HCT116 (cell line): ENCODE results near the gene LUM. TPM values are rescaled to one million over a fixed set of nuclear protein-coding genes. Genes with fewer than 3 reads are reported as not detected.

ENCODE experiments used
- ATAC-seq: fragments of 200-7000 bp; cut with Tn5 transposase; 2 replicates; pipeline ENCODE4 v1.9.1; 2020; ENCODE audit warnings: mild to moderate bottlenecking, moderate library complexity
- BruUV-seq: library from RNA; stranded (reverse); fragments of 400-500 nt; replicated peaks from 2 replicates; lab custom pipeline; 2021; lab: Mats Ljungman, UMichigan
- CTCF ChIA-PET: fragments of 300-600 bp; sonication (Branson Sonifier 250); formaldehyde crosslinking; loops from one replicate; lab custom pipeline; 2021; ENCODE audit warnings: antibody characterized with exemption; lab: Charles Lee
- POLR2A ChIA-PET: fragments of 300-600, 350-600 bp; sonication (Branson Sonifier 250); formaldehyde crosslinking; loops from one replicate; lab custom pipeline; 2021; ENCODE audit warnings: antibody characterized with exemption; lab: Charles Lee
- RAD21 ChIA-PET, 2 experiments: fragments of 300-600 bp; sonication (Branson Sonifier 250); formaldehyde crosslinking; loops; one replicate each; lab custom pipeline; 2023; ENCODE audit warnings: low total read pairs in 2 of 2; ENCODE audit not compliant: uncharacterized antibody in 2 of 2, unreplicated experiment in 2 of 2, low non-redundant PET in 1 of 2; lab: Charles Lee
- DNase-seq: peaks from one replicate; pipeline ENCODE4 v3.0.0-alpha.2; 2010; ENCODE audit warnings: low read depth, low spot score
- H2AFZ ChIP-seq: fragments of 200-600 bp; shearing (Covaris generic), sonication (generic); 2 replicates; pipeline ENCODE4 v1.6.1; 2017; ENCODE audit warnings: low read depth, mixed run types, mixed read lengths, antibody characterized with exemption, low read length; ENCODE audit not compliant: poor library complexity, severe bottlenecking
- H3K27ac ChIP-seq: 2 replicates; pipeline ENCODE4 v1.5.1; 2012; ENCODE audit warnings: low read depth, low read length
- H3K27me3 ChIP-seq: fragments of 200-600 bp; sonication (generic); 2 replicates; pipeline ENCODE4 v1.6.1; 2016; ENCODE audit warnings: mixed run types, low read length, mixed read lengths; ENCODE audit not compliant: insufficient read depth
- H3K36me3 ChIP-seq, 2 experiments: fragments of 200-500 bp in 1 of 2; fragments of 200-600 bp in 1 of 2; sonication (Bioruptor generic) in 1 of 2; sonication (generic) in 1 of 2; 2 replicates each; pipeline versions ENCODE4 v1.5.1 to v1.6.1; 2014 to 2016; ENCODE audit warnings: low read length in 2 of 2, inconsistent platforms in 1 of 2, mixed read lengths in 1 of 2, mixed run types in 1 of 2; ENCODE audit not compliant: insufficient read depth in 2 of 2, control insufficient read depth in 1 of 2
- H3K4me1 ChIP-seq, 2 experiments: fragments of 200-600 bp in 1 of 2; sonication (generic) in 1 of 2; 2 replicates each; pipeline versions ENCODE4 v1.5.1 to v1.6.1; 2012 to 2017; ENCODE audit warnings: low read length in 2 of 2, inconsistent platforms in 1 of 2, mild to moderate bottlenecking in 1 of 2, mixed read lengths in 1 of 2, mixed run types in 1 of 2, moderate library complexity in 1 of 2; ENCODE audit not compliant: insufficient read depth in 2 of 2, control insufficient read depth in 1 of 2
- H3K4me2 ChIP-seq: fragments of 200-600 bp; sonication (generic); 2 replicates; pipeline ENCODE4 v1.6.1; 2017; ENCODE audit warnings: mixed run types, low read length, mixed read lengths
- H3K4me3 ChIP-seq, 2 experiments: fragments of 200-600 bp in 1 of 2; sonication (generic) in 1 of 2; replicated peaks in 1 of 2; 2 replicates each; pipeline ENCODE4 v1.5.1; 2011 to 2016; ENCODE audit warnings: low read length in 2 of 2, control low read depth in 1 of 2, low read depth in 1 of 2, mild to moderate bottlenecking in 1 of 2, mixed read lengths in 1 of 2, mixed run types in 1 of 2
- H3K79me2 ChIP-seq: fragments of 200-600 bp; sonication (generic); 2 replicates; pipeline ENCODE4 v1.6.1; 2017; ENCODE audit warnings: mild to moderate bottlenecking, mixed run types, low read length, moderate library complexity, mixed read lengths; ENCODE audit not compliant: insufficient read depth
- H3K9ac ChIP-seq: fragments of 200-600 bp; sonication (generic); 2 replicates; pipeline ENCODE4 v1.6.1; 2016; ENCODE audit warnings: low read length, mixed read lengths
- H3K9me2 ChIP-seq: fragments of 200-600 bp; sonication (generic), shearing (Covaris generic); 2 replicates; pipeline ENCODE4 v1.6.1; 2017; ENCODE audit warnings: mixed run types, mild to moderate bottlenecking, moderate library complexity; ENCODE audit not compliant: insufficient read depth
- H3K9me3 ChIP-seq, 2 experiments: fragments of 200-500 bp in 1 of 2; fragments of 200-600 bp in 1 of 2; sonication (Bioruptor generic) in 1 of 2; sonication (generic) in 1 of 2; 2 replicates each; pipeline ENCODE4 v1.6.1; 2014 to 2017; ENCODE audit warnings: low read length in 2 of 2, mixed read lengths in 2 of 2, inconsistent platforms in 1 of 2, low read depth in 1 of 2, mild to moderate bottlenecking in 1 of 2, mixed run types in 1 of 2, moderate library complexity in 1 of 2; ENCODE audit not compliant: control insufficient read depth in 1 of 2, insufficient read depth in 1 of 2
- H4K20me1 ChIP-seq: fragments of 200-600 bp; sonication (generic), shearing (Covaris generic); 2 replicates; pipeline ENCODE4 v1.6.1; 2017; ENCODE audit warnings: mixed run types, mild to moderate bottlenecking, moderate library complexity; ENCODE audit not compliant: insufficient read depth
- ELF1 ChIP-seq: IDR thresholded peaks from 2 replicates; pipeline ENCODE4 v1.6.1; 2012; ENCODE audit warnings: low read depth, borderline replicate concordance
- EZH2 ChIP-seq: fragments of 200-600 bp; sonication (generic); IDR thresholded peaks from 2 replicates; pipeline ENCODE4 v1.6.1; 2017; ENCODE audit warnings: antibody characterized with exemption, mixed run types
- POLR2A ChIP-seq: IDR thresholded peaks from 2 replicates; pipeline ENCODE4 v1.7.0; 2011; ENCODE audit warnings: borderline replicate concordance; ENCODE audit not compliant: insufficient read depth, insufficient read length; ENCODE audit errors: extremely low read depth
- RAD21 ChIP-seq: IDR thresholded peaks from 2 replicates; pipeline ENCODE4 v1.6.1; 2012; ENCODE audit warnings: low read depth, mild to moderate bottlenecking
- TCF7L2 ChIP-seq: IDR thresholded peaks from 2 replicates; pipeline ENCODE4 v1.7.0; 2011; ENCODE audit warnings: borderline replicate concordance, inconsistent platforms; ENCODE audit not compliant: insufficient read depth, insufficient read length; ENCODE audit errors: extremely low read depth
- intact Hi-C: fragments of 100-400 bp; cut with micrococcal nuclease; formaldehyde crosslinking; loops from 2 replicates; pipeline ENCODE4 v1.10.0; 2022
- total RNA-seq: library from RNA; stranded (reverse); gene quantifications from one replicate; pipeline ENCODE4 v1.2.1, GENCODE V29; 2021; ENCODE audit not compliant: unreplicated experiment
- TF ChIP-seq, protein P1 (sequence below): IDR thresholded peaks from 2 replicates; pipeline ENCODE4 v1.6.1; 2012
- TF ChIP-seq, protein P2 (sequence below), 3 experiments: fragments of 200-600 bp in 1 of 3; sonication (generic) in 1 of 3; IDR thresholded peaks in 2 of 3; conservative IDR thresholded peaks in 1 of 3; 2 replicates each; pipeline ENCODE4 v1.5.1; 2012 to 2017; ENCODE audit warnings: low read depth in 2 of 3, low read length in 2 of 3, antibody characterized with exemption in 1 of 3, borderline replicate concordance in 1 of 3, control low read depth in 1 of 3, mild to moderate bottlenecking in 1 of 3, mixed read lengths in 1 of 3, mixed run types in 1 of 3, moderate library complexity in 1 of 3; ENCODE audit not compliant: insufficient read depth in 1 of 3
- TF ChIP-seq, protein P3 (sequence below): IDR thresholded peaks from 2 replicates; pipeline ENCODE4 v1.6.1; 2012

LUM gene
- total RNA-seq, 1 experiment from 2014 or later: 0.69 TPM

DNA sequence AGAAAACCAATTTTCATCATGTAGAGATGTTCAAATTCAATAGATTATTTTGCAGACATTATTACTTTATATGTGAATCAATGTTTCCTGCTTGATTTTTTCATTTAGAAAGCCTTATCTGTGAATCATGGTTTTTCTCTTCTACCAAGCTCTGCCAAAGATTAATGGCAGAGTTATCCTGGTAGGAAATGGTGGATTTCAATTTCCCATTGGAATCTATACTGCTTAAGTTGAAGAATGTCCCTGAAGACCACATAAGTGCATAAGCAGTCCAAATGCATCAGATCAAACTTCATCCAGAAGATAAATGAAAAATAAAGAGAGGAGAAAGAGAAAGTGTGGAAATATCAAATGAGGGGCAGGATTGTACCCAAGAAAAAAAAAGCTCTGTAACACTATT is 5.0 kb downstream of the LUM start:
- POLR2A ChIA-PET: no interaction called here
- RAD21 ChIA-PET: no interaction called here
- no peak overlapping the region for H3K4me2 ChIP-seq
- no peaks in the 10 kb centered on the region for H3K79me2 ChIP-seq
- DNase-seq (no peak), ATAC-seq (no peak)
- no peak overlapping the region for H3K27ac ChIP-seq
- no peak overlapping the region for H3K9ac ChIP-seq
- intact Hi-C loops: loop anchor here (10.0 kb wide), 1 partner anchor 219 kb away; no protein-coding TSS in a partner anchor
- H2AFZ ChIP-seq: no peak overlapping the region
- H4K20me1 ChIP-seq: no peaks in the 10 kb centered on the region
- BruUV-seq: no TSS peak
- H3K36me3 ChIP-seq: no peaks in the 10 kb centered on the region
- CTCF ChIA-PET: no interaction called here
- no peaks in the 10 kb centered on the region for H3K4me1 ChIP-seq
- H3K9me2 ChIP-seq: no peaks in the 10 kb centered on the region
- no peak overlapping the region for H3K4me3 ChIP-seq
- TF ChIP-seq ELF1 (no peak), TCF7L2 (no peak), EZH2 (no peak), RAD21 (no peak), POLR2A (no peak)
- TF ChIP-seq, protein P1, sequence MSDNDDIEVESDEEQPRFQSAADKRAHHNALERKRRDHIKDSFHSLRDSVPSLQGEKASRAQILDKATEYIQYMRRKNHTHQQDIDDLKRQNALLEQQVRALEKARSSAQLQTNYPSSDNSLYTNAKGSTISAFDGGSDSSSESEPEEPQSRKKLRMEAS: no peak
- TF ChIP-seq, protein P2, sequence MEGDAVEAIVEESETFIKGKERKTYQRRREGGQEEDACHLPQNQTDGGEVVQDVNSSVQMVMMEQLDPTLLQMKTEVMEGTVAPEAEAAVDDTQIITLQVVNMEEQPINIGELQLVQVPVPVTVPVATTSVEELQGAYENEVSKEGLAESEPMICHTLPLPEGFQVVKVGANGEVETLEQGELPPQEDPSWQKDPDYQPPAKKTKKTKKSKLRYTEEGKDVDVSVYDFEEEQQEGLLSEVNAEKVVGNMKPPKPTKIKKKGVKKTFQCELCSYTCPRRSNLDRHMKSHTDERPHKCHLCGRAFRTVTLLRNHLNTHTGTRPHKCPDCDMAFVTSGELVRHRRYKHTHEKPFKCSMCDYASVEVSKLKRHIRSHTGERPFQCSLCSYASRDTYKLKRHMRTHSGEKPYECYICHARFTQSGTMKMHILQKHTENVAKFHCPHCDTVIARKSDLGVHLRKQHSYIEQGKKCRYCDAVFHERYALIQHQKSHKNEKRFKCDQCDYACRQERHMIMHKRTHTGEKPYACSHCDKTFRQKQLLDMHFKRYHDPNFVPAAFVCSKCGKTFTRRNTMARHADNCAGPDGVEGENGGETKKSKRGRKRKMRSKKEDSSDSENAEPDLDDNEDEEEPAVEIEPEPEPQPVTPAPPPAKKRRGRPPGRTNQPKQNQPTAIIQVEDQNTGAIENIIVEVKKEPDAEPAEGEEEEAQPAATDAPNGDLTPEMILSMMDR (IDR thresholded peaks at IDR 0.05 in 2 of 3, conservative IDR thresholded peaks at IDR 0.05 in 1 of 3; ENCODE audit: borderline replicate concordance in 1 of 3, insufficient read depth in 1 of 3, low read depth in 2 of 3, low read length in 2 of 3): no peak
- TF ChIP-seq, protein P3, sequence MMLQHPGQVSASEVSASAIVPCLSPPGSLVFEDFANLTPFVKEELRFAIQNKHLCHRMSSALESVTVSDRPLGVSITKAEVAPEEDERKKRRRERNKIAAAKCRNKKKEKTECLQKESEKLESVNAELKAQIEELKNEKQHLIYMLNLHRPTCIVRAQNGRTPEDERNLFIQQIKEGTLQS: no peak
- H3K9me3 ChIP-seq: no peaks in the 10 kb centered on the region
- no peaks in the 10 kb centered on the region for H3K27me3 ChIP-seq
